GM12891 (cell line): ENCODE results near the gene MAG.
"Not testable (repeated sequence)": the region's sequence is repeated elsewhere in the genome, so short reads cannot be mapped to it uniquely, and the experiment has no call there.

Experiments used
- DNase-seq: peaks from one replicate; pipeline ENCODE4 v3.0.0; 2011; ENCODE audit warnings: low spot score; ENCODE audit not compliant: insufficient read length
- FAIRE-seq: peaks from 2 replicates; lab custom pipeline; 2011; peaks lifted over from hg19 to GRCh38; lab: Jason Lieb, UNC
- PAX5 ChIP-seq: IDR thresholded peaks from 2 replicates; pipeline ENCODE4 v1.6.1; 2011; ENCODE audit warnings: low read length, moderate library complexity, mild to moderate bottlenecking; ENCODE audit not compliant: insufficient read depth, severe bottlenecking
- POLR2A ChIP-seq: IDR thresholded peaks from 2 replicates; pipeline ENCODE4 v1.6.1; 2011; ENCODE audit warnings: low read depth, low read length, control low read depth
- POLR2AphosphoS5 ChIP-seq: IDR thresholded peaks from 2 replicates; pipeline ENCODE4 v1.6.1; 2011; ENCODE audit warnings: low read depth, low read length, control low read depth
- POU2F2 ChIP-seq: IDR thresholded peaks from 2 replicates; pipeline ENCODE4 v1.6.1; 2011; ENCODE audit warnings: low read depth, mild to moderate bottlenecking, control low read depth, low read length, moderate library complexity
- SPI1 ChIP-seq: IDR thresholded peaks from 2 replicates; pipeline ENCODE4 v1.6.1; 2011; ENCODE audit warnings: low read depth, low read length, control low read depth
- TAF1 ChIP-seq: IDR thresholded peaks from 2 replicates; pipeline ENCODE4 v1.6.1; 2011; ENCODE audit warnings: low read depth, low read length, control low read depth

MAG gene

DNA sequence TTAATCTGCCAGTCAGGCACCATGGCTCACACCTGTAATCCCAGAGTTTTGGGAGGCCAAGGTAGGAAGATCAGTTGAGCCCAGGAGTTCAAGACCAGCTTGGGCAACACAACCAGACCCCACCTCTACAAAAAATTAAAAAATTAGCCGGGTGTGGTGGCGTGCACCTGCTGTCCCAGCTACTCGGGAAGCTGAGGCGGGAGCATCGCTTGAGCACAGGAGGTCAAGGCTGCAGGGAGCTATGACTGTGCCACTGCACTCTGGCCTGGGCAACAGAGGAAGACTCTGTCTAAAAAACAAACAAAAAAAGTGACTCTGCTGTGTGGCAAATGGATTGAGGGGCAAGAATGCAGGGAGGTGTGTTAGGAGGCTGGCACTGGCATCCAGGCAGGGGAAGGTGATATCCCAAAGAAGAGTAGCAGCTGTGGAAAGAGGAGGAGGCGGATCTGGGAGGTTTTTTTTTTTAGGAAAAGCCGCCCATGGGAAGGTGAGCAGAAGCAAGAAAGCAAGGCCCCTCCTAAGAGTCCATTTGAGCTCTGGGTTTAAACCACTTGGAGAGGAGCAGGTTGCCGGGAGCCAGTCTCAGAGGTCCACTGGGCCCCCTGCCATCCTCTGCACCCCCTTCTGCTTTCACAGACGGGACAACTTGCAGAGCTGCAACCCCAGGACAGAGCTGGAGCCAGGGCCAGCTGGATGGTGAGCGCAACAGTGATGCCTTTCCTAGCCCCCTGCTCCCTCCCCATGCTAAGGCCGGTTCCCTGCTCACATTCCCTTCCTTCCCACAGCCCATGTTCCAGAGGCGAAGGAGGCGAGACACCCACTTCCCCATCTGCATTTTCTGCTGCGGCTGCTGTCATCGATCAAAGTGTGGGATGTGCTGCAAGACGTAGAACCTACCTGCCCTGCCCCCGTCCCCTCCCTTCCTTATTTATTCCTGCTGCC is 7.5 kb upstream of the MAG start:
- no peak for FAIRE-seq
- no peak for DNase-seq
- TF ChIP-seq POLR2AphosphoS5: no peak
- no peak for TF ChIP-seq PAX5
- no peak for TF ChIP-seq SPI1

DNA sequence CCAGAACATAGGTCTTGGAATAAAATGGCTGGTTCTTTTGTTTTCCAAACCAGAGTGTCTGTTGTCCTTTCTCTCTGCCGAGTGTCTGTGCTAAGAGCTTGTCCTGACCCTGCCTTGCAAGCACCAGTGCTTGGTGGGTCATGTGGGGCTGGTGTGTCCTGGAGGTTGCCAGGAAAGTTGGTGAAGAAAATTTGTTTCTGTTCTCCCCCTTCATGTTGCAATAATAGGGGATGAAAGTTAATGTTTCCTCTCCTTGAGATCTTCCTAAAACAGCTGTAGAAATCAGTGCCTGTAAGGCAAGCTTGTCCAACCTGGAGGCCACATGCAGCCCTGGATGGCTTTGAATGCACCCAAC is 6.9 kb upstream of the MAG start:
- DNase-seq (no peak), FAIRE-seq (no peak)
- TF ChIP-seq POLR2AphosphoS5 (no peak), POU2F2 (no peak), PAX5 (no peak), POLR2A (no peak), SPI1 (no peak), TAF1 (no peak)

DNA sequence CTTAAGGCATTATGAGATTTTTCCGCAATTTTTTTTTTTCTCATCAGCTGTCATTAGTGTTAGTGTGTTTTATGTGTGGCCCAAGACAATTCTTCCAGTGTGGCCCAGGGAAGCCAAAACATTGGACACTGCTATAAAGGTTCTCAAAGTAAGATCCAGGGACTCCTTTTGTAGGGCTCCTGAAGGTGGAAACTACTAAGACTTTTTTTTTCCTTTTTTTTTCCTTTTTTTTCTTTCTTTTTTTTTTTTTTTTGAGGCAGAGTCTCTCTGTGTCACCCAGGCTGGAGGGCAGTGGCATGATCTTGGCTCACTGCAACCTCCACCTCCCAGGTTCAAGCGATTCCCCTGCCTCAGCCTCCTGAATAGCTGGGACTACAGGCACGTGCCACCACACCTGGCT is 6.5 kb upstream of the MAG start:
- not testable (repeated sequence) for FAIRE-seq, DNase-seq

DNA sequence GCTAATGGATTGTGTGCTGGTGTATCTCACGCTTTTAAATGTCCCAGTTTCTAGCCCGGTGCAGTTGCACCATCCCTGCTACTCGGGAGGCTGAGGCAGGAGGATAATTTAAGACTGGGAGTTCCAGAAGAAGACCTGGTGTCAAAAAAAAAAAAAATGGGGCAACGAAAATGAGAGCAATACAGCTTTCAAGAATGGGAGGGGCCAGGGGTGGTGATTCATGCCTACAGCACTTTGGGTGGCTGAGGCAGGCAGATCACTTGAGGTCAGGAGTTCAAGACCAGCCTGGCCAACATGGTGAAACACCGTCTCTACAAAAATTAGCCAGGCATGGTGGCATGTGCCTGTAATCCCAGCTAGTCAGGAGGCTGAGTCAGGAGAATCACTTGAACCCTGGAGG is 5.9 kb upstream of the MAG start:
- DNase-seq, FAIRE-seq: not testable (repeated sequence)

DNA sequence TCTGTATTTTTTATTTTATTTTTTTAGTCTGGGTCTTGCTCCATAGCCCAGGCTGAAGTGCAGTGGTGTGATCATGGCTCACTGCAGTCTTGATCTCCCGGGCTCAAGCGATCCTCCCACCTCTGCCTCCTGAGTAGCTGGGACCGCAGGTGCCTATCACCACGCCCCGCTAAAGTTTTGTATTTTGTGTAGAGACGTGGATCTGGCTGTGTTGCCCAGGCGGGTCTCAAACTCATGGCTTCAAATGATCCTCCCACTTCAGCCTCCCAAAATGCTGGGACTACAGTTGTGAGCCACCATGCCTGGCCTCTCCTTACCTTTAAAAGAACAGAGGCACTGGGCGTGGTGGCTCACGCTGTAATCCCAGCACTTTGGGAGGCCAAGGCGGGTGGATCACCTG is 4.2 kb upstream of the MAG start:
- DNase-seq (no peak), FAIRE-seq (no peak)
- no peak for TF ChIP-seq POLR2A

DNA sequence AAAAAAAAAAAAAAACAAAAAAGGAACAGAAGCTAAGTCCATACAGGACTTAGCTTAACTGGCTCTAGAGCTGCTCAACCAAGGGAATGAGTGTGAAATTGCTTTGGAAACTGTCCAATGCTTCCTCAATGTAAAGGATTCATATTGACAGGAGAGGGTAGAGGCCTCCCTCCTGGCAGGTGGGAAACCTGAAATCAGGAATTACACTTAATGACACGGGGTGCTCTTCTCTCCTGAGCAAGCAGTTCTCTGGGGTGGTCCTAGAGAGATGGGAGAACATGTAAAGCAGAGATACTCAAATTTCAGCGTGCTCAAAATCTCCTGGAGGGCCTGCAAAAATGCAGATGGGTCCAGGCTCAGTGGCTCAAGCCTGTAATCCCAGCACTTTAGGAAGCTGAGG is 3.6 kb upstream of the MAG start:
- FAIRE-seq (no peak), DNase-seq (no peak)
- TF ChIP-seq TAF1: no peak
- TF ChIP-seq POLR2A: no peak
- no peak for TF ChIP-seq SPI1
- no peak for TF ChIP-seq POU2F2
- TF ChIP-seq PAX5: no peak
- no peak for TF ChIP-seq POLR2AphosphoS5

DNA sequence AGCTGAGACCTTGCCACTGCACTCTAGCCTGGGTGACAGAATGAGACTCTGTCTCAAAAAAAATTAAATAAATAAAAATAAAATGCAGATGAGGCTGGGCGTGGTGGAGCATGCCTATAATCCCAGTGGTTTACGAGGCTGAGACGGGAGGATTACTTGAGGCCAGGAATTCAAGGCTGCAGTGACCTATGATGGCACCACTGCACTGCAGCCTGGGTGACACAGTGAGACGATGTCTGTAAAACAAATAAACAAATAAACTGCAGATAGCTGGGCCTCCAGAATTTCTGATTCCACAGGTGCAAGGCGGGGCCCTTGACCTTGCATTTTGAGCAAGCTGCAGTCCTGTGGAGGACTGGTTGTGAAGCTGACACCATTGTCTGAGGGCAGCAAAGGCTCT is 3.1 kb upstream of the MAG start:
- TF ChIP-seq POLR2A: no peak
- TF ChIP-seq PAX5: no peak
- no peak for TF ChIP-seq POLR2AphosphoS5
- no peak for TF ChIP-seq SPI1
- no peak for TF ChIP-seq POU2F2
- TF ChIP-seq TAF1: no peak
- DNase-seq: no peak
- no peak for FAIRE-seq

DNA sequence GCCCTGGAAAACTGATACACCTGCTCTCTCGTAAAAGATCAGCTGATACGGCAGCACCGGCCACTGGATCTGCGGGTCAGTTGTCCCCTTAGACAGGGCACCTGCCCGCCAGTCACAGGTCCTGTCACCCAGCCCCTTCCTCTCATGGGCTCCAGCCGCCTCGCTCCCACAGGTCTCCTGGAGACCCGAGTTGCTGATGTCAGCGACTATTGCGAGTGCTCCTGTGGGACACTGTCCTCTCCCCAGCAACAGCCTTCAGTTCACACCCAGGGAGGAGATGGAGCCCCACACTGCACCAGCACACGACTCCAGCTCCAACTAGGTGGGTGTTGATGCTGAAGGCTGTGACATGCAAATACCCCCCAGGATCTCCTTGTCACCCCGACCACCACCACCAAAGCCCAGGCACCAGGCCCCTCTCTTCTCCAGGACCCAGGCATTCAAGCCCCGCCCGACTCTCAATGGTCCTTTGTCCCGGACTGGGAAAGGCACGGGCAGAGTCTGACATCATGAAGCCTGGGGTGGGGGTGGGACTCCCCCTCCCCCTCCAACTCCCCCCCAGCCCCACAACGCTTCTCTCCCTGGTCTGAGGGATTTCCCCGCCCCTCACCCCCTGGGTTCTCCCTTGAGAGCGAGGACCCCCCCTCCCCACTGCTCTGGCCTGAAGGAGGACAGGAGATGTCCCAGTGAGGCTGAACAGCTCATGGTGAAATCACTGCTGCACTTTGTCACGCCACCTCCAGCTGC is 1.4 kb upstream of the MAG start:
- FAIRE-seq: no peak
- DNase-seq: no peak
- TF ChIP-seq POLR2AphosphoS5 (no peak), TAF1 (no peak), POU2F2 (no peak), PAX5 (no peak), SPI1 (no peak), POLR2A (no peak)

DNA sequence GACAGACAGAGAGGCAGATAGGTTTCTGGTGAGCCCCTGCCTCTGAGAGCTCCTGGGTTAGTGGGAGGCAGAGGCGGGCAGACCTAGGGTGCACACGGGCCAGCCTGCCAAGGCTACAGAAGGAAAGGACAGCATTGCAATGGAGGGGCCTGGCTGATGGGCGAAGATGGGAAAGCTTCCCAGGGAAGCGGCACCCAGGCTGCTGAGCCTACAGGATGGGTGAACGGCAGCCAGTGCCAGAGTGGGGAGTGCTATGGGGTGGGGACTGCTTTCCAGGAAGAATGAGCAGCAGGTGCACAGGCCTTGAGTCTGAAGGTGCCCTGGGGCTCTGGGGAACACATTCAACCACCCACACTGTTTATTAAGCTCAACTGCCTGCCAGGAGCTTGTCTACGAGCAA is 702 bp upstream of the MAG start:
- TF ChIP-seq SPI1 (no peak), TAF1 (no peak), POU2F2 (no peak), PAX5 (no peak), POLR2AphosphoS5 (no peak), POLR2A (no peak)
- DNase-seq: no peak
- FAIRE-seq: no peak

DNA sequence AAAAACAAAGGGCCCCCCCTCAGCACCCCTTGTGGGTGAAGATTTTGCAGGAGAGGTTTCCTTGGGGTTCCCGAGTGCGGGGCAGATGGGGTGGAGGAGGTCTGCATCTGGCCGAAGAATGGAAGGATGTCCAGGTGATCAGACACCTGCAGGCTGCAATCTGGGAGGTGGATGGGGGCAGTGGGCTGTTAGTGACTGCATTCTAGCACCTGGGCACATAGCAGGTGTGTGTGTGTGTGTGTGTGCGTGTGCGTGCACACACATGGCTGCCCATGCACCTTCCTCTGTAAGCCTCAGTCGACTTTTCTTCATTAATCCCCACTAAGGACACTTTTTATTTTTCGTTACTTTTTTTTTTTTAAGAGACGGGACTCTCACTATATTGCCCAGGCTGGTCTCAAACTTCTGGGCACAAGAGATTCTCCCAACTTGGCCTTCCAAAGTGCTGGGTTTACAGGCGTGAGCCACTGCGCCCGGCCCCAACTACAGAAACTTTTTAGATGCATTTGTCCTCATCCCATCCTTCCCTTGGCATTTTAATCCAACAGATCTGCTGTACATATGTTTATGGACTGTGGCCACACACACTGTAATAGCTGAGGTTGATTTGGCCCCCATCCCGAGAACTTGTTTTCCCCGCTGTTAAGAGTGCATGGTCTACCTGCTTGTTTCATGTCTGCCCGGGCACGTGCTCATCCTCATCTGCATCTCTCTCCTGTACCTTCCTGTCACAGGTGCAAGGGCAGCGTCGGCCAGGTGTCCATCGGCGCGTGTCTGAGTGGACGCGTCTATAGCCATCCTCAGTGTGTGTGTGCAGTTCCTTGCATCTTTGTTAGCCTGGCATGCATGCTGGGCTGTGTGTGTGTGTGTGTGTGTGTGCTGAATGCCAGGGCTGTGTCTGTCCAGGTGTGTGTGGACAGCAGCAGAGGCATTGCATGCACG is 731 bp downstream of the MAG start:
- TF ChIP-seq POU2F2 (no peak), SPI1 (no peak), POLR2A (no peak), POLR2AphosphoS5 (no peak), TAF1 (no peak), PAX5 (no peak)
- no peak for FAIRE-seq

More for the DNA sequence above, 731 bp downstream of the MAG start:
- no peak for DNase-seq
